Measurements from ENCODE around the gene TIAM2.
"Not testable (repeated sequence)": the region's sequence is repeated elsewhere in the genome, so short reads cannot be mapped to it uniquely, and the experiment has no call there.

TIAM2 gene

GRCh38 chr6:155106456-155107115 lies 111.5 kb downstream of the TIAM2 start:
- no peak for DNase-seq

- DNase-seq: no peak
Measured at GRCh38 chr6:155107432-155108069, 112.4 kb downstream of the TIAM2 start.

- DNase-seq: no peak
Measured at GRCh38 chr6:155108070-155108820, 113.1 kb downstream of the TIAM2 start.

- no peak for DNase-seq
Measured at GRCh38 chr6:155110721-155111120, 115.6 kb downstream of the TIAM2 start.

GRCh38 chr6:155112757-155113156 lies 117.6 kb downstream of the TIAM2 start:
- no peak for DNase-seq

GRCh38 chr6:155115893-155116570 lies 120.9 kb downstream of the TIAM2 start:
- no peak for DNase-seq

GRCh38 chr6:155116571-155116910 lies 121.4 kb downstream of the TIAM2 start:
- DNase-seq: no peak

GRCh38 chr6:155117256-155117655 lies 122.1 kb downstream of the TIAM2 start:
- no peak for DNase-seq

- DNase-seq: no peak
Measured at GRCh38 chr6:155117785-155118184, 122.7 kb downstream of the TIAM2 start.

- DNase-seq: not testable (repeated sequence)
Measured at GRCh38 chr6:155119201-155119600, 124.1 kb downstream of the TIAM2 start.

- DNase-seq: no peak
Measured at GRCh38 chr6:155120034-155120433, 124.9 kb downstream of the TIAM2 start.

GRCh38 chr6:155121294-155121693 lies 126.2 kb downstream of the TIAM2 start:
- DNase-seq: no peak

GRCh38 chr6:155121699-155122098 lies 126.6 kb downstream of the TIAM2 start:
- DNase-seq: no peak

GRCh38 chr6:155122199-155122950 lies 127.3 kb downstream of the TIAM2 start:
- DNase-seq: no peak

GRCh38 chr6:155123520-155123919 lies 128.4 kb downstream of the TIAM2 start:
- no peak for DNase-seq

GRCh38 chr6:155125906-155126305 lies 130.8 kb downstream of the TIAM2 start:
- no peak for DNase-seq

- DNase-seq: no peak
Measured at GRCh38 chr6:155126727-155127439, 131.8 kb downstream of the TIAM2 start.

- no peak for DNase-seq
Measured at GRCh38 chr6:155128977-155129376, 133.9 kb downstream of the TIAM2 start.

- no peak for DNase-seq
Measured at GRCh38 chr6:155129744-155130143, 134.6 kb downstream of the TIAM2 start.

GRCh38 chr6:155130161-155130853 lies 135.2 kb downstream of the TIAM2 start:
- DNase-seq: no peak

- no peak for DNase-seq
Measured at GRCh38 chr6:155132617-155133016, 137.5 kb downstream of the TIAM2 start.

- no peak for DNase-seq
Measured at GRCh38 chr6:155141002-155141401, 145.9 kb downstream of the TIAM2 start.
